GM10266 (cell line): ENCODE results near the gene BRWD1.

Experiments
- DNase-seq: peaks from one replicate; pipeline ENCODE4 v3.0.0; 2012; ENCODE audit errors: extremely low spot score
- TF ChIP-seq, protein P1 (sequence below): IDR thresholded peaks from 2 replicates; pipeline ENCODE4 v1.5.1; 2012; ENCODE audit warnings: mild to moderate bottlenecking, low read depth; ENCODE audit not compliant: control insufficient read depth, insufficient read depth; ENCODE audit errors: missing control alignments

The BRWD1 gene

GRCh38 chr21:39149882-39150281, 163.6 kb downstream of the BRWD1 start:
- DNase-seq = no peak
- TF ChIP-seq, protein P1, sequence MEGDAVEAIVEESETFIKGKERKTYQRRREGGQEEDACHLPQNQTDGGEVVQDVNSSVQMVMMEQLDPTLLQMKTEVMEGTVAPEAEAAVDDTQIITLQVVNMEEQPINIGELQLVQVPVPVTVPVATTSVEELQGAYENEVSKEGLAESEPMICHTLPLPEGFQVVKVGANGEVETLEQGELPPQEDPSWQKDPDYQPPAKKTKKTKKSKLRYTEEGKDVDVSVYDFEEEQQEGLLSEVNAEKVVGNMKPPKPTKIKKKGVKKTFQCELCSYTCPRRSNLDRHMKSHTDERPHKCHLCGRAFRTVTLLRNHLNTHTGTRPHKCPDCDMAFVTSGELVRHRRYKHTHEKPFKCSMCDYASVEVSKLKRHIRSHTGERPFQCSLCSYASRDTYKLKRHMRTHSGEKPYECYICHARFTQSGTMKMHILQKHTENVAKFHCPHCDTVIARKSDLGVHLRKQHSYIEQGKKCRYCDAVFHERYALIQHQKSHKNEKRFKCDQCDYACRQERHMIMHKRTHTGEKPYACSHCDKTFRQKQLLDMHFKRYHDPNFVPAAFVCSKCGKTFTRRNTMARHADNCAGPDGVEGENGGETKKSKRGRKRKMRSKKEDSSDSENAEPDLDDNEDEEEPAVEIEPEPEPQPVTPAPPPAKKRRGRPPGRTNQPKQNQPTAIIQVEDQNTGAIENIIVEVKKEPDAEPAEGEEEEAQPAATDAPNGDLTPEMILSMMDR = no peak

- DNase-seq = no peak
- TF ChIP-seq, protein P1 = no peak
Measured at GRCh38 chr21:39148975-39149374, 164.5 kb downstream of the BRWD1 start.

- no peak for DNase-seq
- TF ChIP-seq, protein P1 = no peak
Measured at GRCh38 chr21:39144191-39144590, 169.2 kb downstream of the BRWD1 start.

- TF ChIP-seq, protein P1 = no peak
- no peak for DNase-seq
Measured at GRCh38 chr21:39142972-39143371, 170.5 kb downstream of the BRWD1 start.

- DNase-seq = no peak
Measured at GRCh38 chr21:39141502-39141901, 171.9 kb downstream of the BRWD1 start.

GRCh38 chr21:39137248-39138178, 175.9 kb downstream of the BRWD1 start:
- TF ChIP-seq, protein P1 = no peak
- no peak for DNase-seq

More at GRCh38 chr21:39141502-39141901, 171.9 kb downstream of the BRWD1 start:
- TF ChIP-seq, protein P1 = no peak

- DNase-seq = no peak
- TF ChIP-seq, protein P1 = no peak
Measured at GRCh38 chr21:39136711-39137110, 176.7 kb downstream of the BRWD1 start.
